ENCODE measurements around the gene NXT2. TPM values are rescaled to one million over a fixed set of nuclear protein-coding genes. Genes with fewer than 3 reads are reported as not detected.

The NXT2 gene
- polyA plus RNA-seq, 1 of the 3 experiments (the other 2 are of a cell fraction), result 16.8 TPM

- Histone ChIP-seq H3K4me1 (ENCODE audit: control insufficient read depth in 1 of 2, insufficient read depth in 2 of 2, low read depth in 1 of 2, low read length in 1 of 2) (no peaks in the 10 kb centered on the region), H3K9me3 (no peaks in the 10 kb centered on the region), H3K9me2 (no peaks in the 10 kb centered on the region), H3K79me2 (ENCODE audit: insufficient read depth) (no peaks in the 10 kb centered on the region), H3F3A (replicated peaks; ENCODE audit: insufficient read depth) (no peaks in the 10 kb centered on the region), H3K36me3 (replicated peaks in 1 of 2; ENCODE audit: control insufficient read depth in 1 of 2, insufficient read depth in 2 of 2, low read length in 1 of 2) (no peaks in the 10 kb centered on the region), H3K27me3 (ENCODE audit: insufficient read depth) (peaks cover 40% of the 10 kb centered on the region), H3K27ac (ENCODE audit: low read depth in 2 of 2, low read length in 1 of 2) (no peak overlapping the region), H3K9ac (no peak overlapping the region), H3K4me3 (ENCODE audit: low read depth in 2 of 2, low read length in 1 of 2) (no peak overlapping the region), H3K4me2 (no peak overlapping the region), H4K20me1 (ENCODE audit: insufficient read depth) (no peaks in the 10 kb centered on the region), H2AFZ (ENCODE audit: low read depth) (no peak overlapping the region)
- DNase-seq, result no peak
- POLR2A ChIA-PET, result no interaction called here
- TF ChIP-seq GABPA (IDR thresholded peaks at IDR 0.05; ENCODE audit: low read depth) (no peak), RXRA (IDR thresholded peaks at IDR 0.05; ENCODE audit: borderline replicate concordance, low read depth) (no peak), JUND (IDR thresholded peaks at IDR 0.05) (no peak), MAX (IDR thresholded peaks at IDR 0.05; ENCODE audit: low read depth) (no peak), ELF1 (IDR thresholded peaks at IDR 0.05) (no peak), POLR2AphosphoS5 (IDR thresholded peaks at IDR 0.05; ENCODE audit: low read depth, low read length) (no peak), SIN3A (IDR thresholded peaks at IDR 0.05; ENCODE audit: borderline replicate concordance, low read depth, low read length) (no peak)
- WGBS (ENCODE audit: low lambda C conversion rate), result 23% methylated on average over 4 of the region's 4 CpGs
- CTCF ChIA-PET, result no interaction called here
Measured at GRCh38 chrX:109590176-109590575, 53.5 kb downstream of the NXT2 start.

Other genes with a start within 250 kb of the NXT2 start
- not detected in 2 replicates for gene GUCY2F, start 54.8 kb upstream of the NXT2 start, polyA plus RNA-seq (2012; rRNA removed)
- gene KCNE5, start 88.3 kb downstream of the NXT2 start, polyA plus RNA-seq (2012; rRNA removed), result 0.16 and 0.21 TPM in 2 replicates
- gene ACSL4, start 196.4 kb downstream of the NXT2 start, polyA plus RNA-seq (2012; rRNA removed), result 17.5 and 18.1 TPM in 2 replicates

Measured in SK-N-SH (cell line).